Trophoblast cell (in vitro differentiated cells and primary cell): Measurements from ENCODE around the gene ZNF284.

ENCODE experiments used
- DNase-seq, 2 donors: peaks; one replicate each; pipeline ENCODE4 v3.0.0-alpha.2; 2016
- H2AFZ ChIP-seq: 2 replicates; pipeline ENCODE4 v1.6.1; 2013; ENCODE audit warnings: low read length, moderate library complexity, mild to moderate bottlenecking; ENCODE audit not compliant: insufficient read depth, poor library complexity
- H2AK5ac ChIP-seq: 2 replicates; pipeline ENCODE4 v1.6.1; 2013; ENCODE audit warnings: mild to moderate bottlenecking, low read length
- H2BK120ac ChIP-seq: 2 replicates; pipeline ENCODE4 v1.6.1; 2013; ENCODE audit warnings: low read length, mild to moderate bottlenecking, moderate library complexity; ENCODE audit not compliant: insufficient read depth, poor library complexity
- H2BK12ac ChIP-seq: 2 replicates; pipeline ENCODE4 v1.6.1; 2013; ENCODE audit warnings: mild to moderate bottlenecking, low read length, moderate library complexity
- H2BK5ac ChIP-seq: 2 replicates; pipeline ENCODE4 v1.6.1; 2013; ENCODE audit warnings: low read length, low read depth, moderate library complexity, mild to moderate bottlenecking; ENCODE audit not compliant: poor library complexity
- H3K14ac ChIP-seq: 2 replicates; pipeline ENCODE4 v1.6.1; 2013; ENCODE audit warnings: mild to moderate bottlenecking, low read length
- H3K18ac ChIP-seq: 2 replicates; pipeline ENCODE4 v1.6.1; 2013; ENCODE audit warnings: mild to moderate bottlenecking, low read length
- H3K23ac ChIP-seq: 2 replicates; pipeline ENCODE4 v1.6.1; 2013; ENCODE audit warnings: low read length
- H3K27ac ChIP-seq: 2 replicates; pipeline ENCODE4 v1.5.1; 2013; ENCODE audit warnings: low read depth, mild to moderate bottlenecking, inconsistent platforms, low read length, moderate library complexity
- H3K27me3 ChIP-seq: 2 replicates; pipeline ENCODE4 v1.6.1; 2013; ENCODE audit warnings: inconsistent platforms, mild to moderate bottlenecking, low read length, moderate library complexity; ENCODE audit not compliant: insufficient read depth
- H3K36me3 ChIP-seq, 2 experiments: 1 replicate in 1 of 2; 2 replicates in 1 of 2; pipeline ENCODE4 v1.6.1; 2013; ENCODE audit warnings: low read length in 2 of 2, mild to moderate bottlenecking in 2 of 2, moderate library complexity in 1 of 2; ENCODE audit not compliant: insufficient read depth in 2 of 2, control insufficient read depth in 1 of 2
- H3K4ac ChIP-seq: 2 replicates; pipeline ENCODE4 v1.6.1; 2013; ENCODE audit warnings: low read depth, mild to moderate bottlenecking, low read length, moderate library complexity
- H3K4me1 ChIP-seq, 2 experiments: 1 replicate in 1 of 2; 2 replicates in 1 of 2; pipeline ENCODE4 v1.6.1; 2013; ENCODE audit warnings: low read length in 2 of 2, mild to moderate bottlenecking in 2 of 2, moderate library complexity in 1 of 2; ENCODE audit not compliant: insufficient read depth in 2 of 2, control insufficient read depth in 1 of 2
- H3K4me2 ChIP-seq: 2 replicates; pipeline ENCODE4 v1.6.1; 2013; ENCODE audit warnings: inconsistent platforms, mild to moderate bottlenecking, low read length, moderate library complexity
- H3K4me3 ChIP-seq: 2 replicates; pipeline ENCODE4 v1.5.1; 2013; ENCODE audit warnings: mild to moderate bottlenecking, low read depth, low read length, inconsistent platforms
- H3K79me1 ChIP-seq: one replicate; pipeline ENCODE4 v1.6.1; 2013; ENCODE audit warnings: low read length
- H3K79me2 ChIP-seq: 2 replicates; pipeline ENCODE4 v1.6.1; 2013; ENCODE audit warnings: low read length, mild to moderate bottlenecking; ENCODE audit not compliant: control insufficient read depth, insufficient read depth, poor library complexity
- H3K9ac ChIP-seq: 2 replicates; pipeline ENCODE4 v1.6.1; 2013; ENCODE audit warnings: mild to moderate bottlenecking, low read length
- H3K9me3 ChIP-seq: 2 replicates; pipeline ENCODE4 v1.6.1; 2013; ENCODE audit warnings: low read depth, mild to moderate bottlenecking, control low read depth, inconsistent platforms, low read length; ENCODE audit not compliant: insufficient read depth
- H4K12ac ChIP-seq: 2 replicates; pipeline ENCODE4 v1.6.1; 2013; ENCODE audit warnings: low read depth, mild to moderate bottlenecking, low read length, moderate library complexity
- H4K8ac ChIP-seq: 2 replicates; pipeline ENCODE4 v1.6.1; 2013; ENCODE audit warnings: low read depth, mild to moderate bottlenecking, low read length, moderate library complexity
- H4K91ac ChIP-seq: one replicate; pipeline ENCODE4 v1.6.1; 2013; ENCODE audit warnings: low read depth, mild to moderate bottlenecking, low read length, moderate library complexity
- WGBS: extraction: QIAGEN DNeasy Blood & Tissue Kit; methylation state at CpG from one replicate; pipeline ENCODE4 v1.1.7; 2013; ENCODE audit warnings: missing lambda C conversion rate; ENCODE audit not compliant: insufficient read length, insufficient coverage; ENCODE audit errors: extremely low coverage; 5-methylcytosine and 5-hydroxymethylcytosine counted together

ZNF284 gene

GRCh38 chr19:44069415-44069814, 2.5 kb upstream of the ZNF284 start:
- no peak overlapping the region for H3K18ac ChIP-seq
- no peak overlapping the region for H2BK12ac ChIP-seq
- no peak overlapping the region for H2BK5ac ChIP-seq
- H3K79me1 ChIP-seq = peaks cover 3% of the 10 kb centered on the region
- no peaks in the 10 kb centered on the region for H3K27me3 ChIP-seq
- no peaks in the 10 kb centered on the region for H3K79me2 ChIP-seq
- peaks cover 3 to 20% of the 10 kb centered on the region in 2 experiments for H3K36me3 ChIP-seq
- no CpG with 5 or more reads among the region's 1 CpG for WGBS
- no peak overlapping the region for H4K12ac ChIP-seq
- no peak overlapping the region for H3K14ac ChIP-seq
- no peak overlapping the region for H2AFZ ChIP-seq
- peaks cover 4 to 7% of the 10 kb centered on the region in 2 experiments for H3K4me1 ChIP-seq
- no peak overlapping the region for H4K8ac ChIP-seq
- no peak for DNase-seq
- no peak overlapping the region for H2BK120ac ChIP-seq
- no peak overlapping the region for H3K4me3 ChIP-seq
- H3K4ac ChIP-seq = no peak overlapping the region
- peaks cover 3% of the 10 kb centered on the region for H3K9me3 ChIP-seq
- H3K9ac ChIP-seq = no peak overlapping the region
- no peak overlapping the region for H4K91ac ChIP-seq
- no peak overlapping the region for H3K23ac ChIP-seq
- no peak overlapping the region for H3K27ac ChIP-seq
- no peak overlapping the region for H2AK5ac ChIP-seq
- H3K4me2 ChIP-seq = no peak overlapping the region

GRCh38 chr19:44072543-44073401, 813 bp downstream of the ZNF284 start:
- no peak overlapping the region for H3K4ac ChIP-seq
- H4K12ac ChIP-seq = no peak overlapping the region
- peak in 1 of 2 donors; percentile 0 for DNase-seq
- H2AK5ac ChIP-seq = no peak overlapping the region
- H2BK120ac ChIP-seq = no peak overlapping the region
- H4K8ac ChIP-seq = peak overlapping the region; percentile 80
- no peaks in the 10 kb centered on the region for H3K9me3 ChIP-seq
- H3K14ac ChIP-seq = no peak overlapping the region
- H2AFZ ChIP-seq = peak overlapping the region; percentile 76
- no peak overlapping the region for H2BK12ac ChIP-seq
- no peak overlapping the region for H3K18ac ChIP-seq
- H3K36me3 ChIP-seq = peaks cover 0 to 2% of the 10 kb centered on the region in 2 experiments
- H3K9ac ChIP-seq = no peak overlapping the region
- no CpG with 5 or more reads among the region's 18 CpGs for WGBS
- H3K23ac ChIP-seq = no peak overlapping the region
- no peak overlapping the region for H2BK5ac ChIP-seq
- no peaks in the 10 kb centered on the region for H3K27me3 ChIP-seq
- H3K4me1 ChIP-seq = peaks cover 4 to 7% of the 10 kb centered on the region in 2 experiments
- H3K27ac ChIP-seq = no peak overlapping the region
- H3K79me2 ChIP-seq = no peaks in the 10 kb centered on the region
- H3K79me1 ChIP-seq = peaks cover 3% of the 10 kb centered on the region
- H4K91ac ChIP-seq = no peak overlapping the region
- peak overlapping the region; percentile 80 for H3K4me3 ChIP-seq
- peak overlapping the region; percentile 92 for H3K4me2 ChIP-seq

- no peak overlapping the region for H3K4me2 ChIP-seq
- no peak overlapping the region for H3K23ac ChIP-seq
- no CpG with 5 or more reads among the region's 2 CpGs for WGBS
- H2BK5ac ChIP-seq = no peak overlapping the region
- H3K27me3 ChIP-seq = no peaks in the 10 kb centered on the region
- no peak overlapping the region for H3K9ac ChIP-seq
- peaks cover 4 to 7% of the 10 kb centered on the region in 2 experiments for H3K4me1 ChIP-seq
- no peaks in the 10 kb centered on the region for H3K9me3 ChIP-seq
- H4K8ac ChIP-seq = no peak overlapping the region
- H3K27ac ChIP-seq = no peak overlapping the region
- no peak overlapping the region for H4K12ac ChIP-seq
- H4K91ac ChIP-seq = no peak overlapping the region
- no peak overlapping the region for H2AK5ac ChIP-seq
- H3K79me1 ChIP-seq = peaks cover 3% of the 10 kb centered on the region
- H3K14ac ChIP-seq = no peak overlapping the region
- H3K36me3 ChIP-seq = peaks cover 4 to 6% of the 10 kb centered on the region in 2 experiments
- DNase-seq = no peak
- H3K4me3 ChIP-seq = no peak overlapping the region
- H2AFZ ChIP-seq = no peak overlapping the region
- no peak overlapping the region for H2BK12ac ChIP-seq
- no peaks in the 10 kb centered on the region for H3K79me2 ChIP-seq
- H3K18ac ChIP-seq = no peak overlapping the region
- H2BK120ac ChIP-seq = no peak overlapping the region
- H3K4ac ChIP-seq = no peak overlapping the region
Measured at GRCh38 chr19:44076325-44076724, 4.4 kb downstream of the ZNF284 start.

- Histone ChIP-seq H3K27ac (no peak overlapping the region), H2BK120ac (no peak overlapping the region), H3K4me3 (no peak overlapping the region), H4K12ac (no peak overlapping the region), H4K8ac (no peak overlapping the region), H2BK12ac (no peak overlapping the region), H3K14ac (no peak overlapping the region), H4K91ac (no peak overlapping the region), H3K36me3 (no peaks in the 10 kb centered on the region), H3K4me2 (no peak overlapping the region), H3K79me1 (no peaks in the 10 kb centered on the region), H3K23ac (peak overlapping the region; percentile 96), H3K79me2 (peaks cover 5% of the 10 kb centered on the region), H3K9me3 (no peaks in the 10 kb centered on the region), H2BK5ac (no peak overlapping the region), H3K4ac (no peak overlapping the region), H3K18ac (no peak overlapping the region), H3K4me1 (no peaks in the 10 kb centered on the region), H3K9ac (no peak overlapping the region), H3K27me3 (no peaks in the 10 kb centered on the region), H2AFZ (no peak overlapping the region), H2AK5ac (no peak overlapping the region)
- no CpG with 5 or more reads among the region's 4 CpGs for WGBS
- DNase-seq = no peak
Measured at GRCh38 chr19:44092108-44092507, 20.1 kb downstream of the ZNF284 start.
